ENCODE data around the gene PRKCQ.
"Not testable (repeated sequence)": the region's sequence is repeated elsewhere in the genome, so short reads cannot be mapped to it uniquely, and the experiment has no call there.

PRKCQ gene

GRCh38 chr10:6491841-6492609, 88.1 kb downstream of the PRKCQ start:
- DNase-seq (ENCODE audit: low read depth), result no peak

- DNase-seq (ENCODE audit: low read depth), result no peak
Measured at GRCh38 chr10:6490614-6491013, 89.5 kb downstream of the PRKCQ start.

GRCh38 chr10:6487920-6488319, 92.2 kb downstream of the PRKCQ start:
- no peak for DNase-seq (ENCODE audit: low read depth)

- no peak for DNase-seq (ENCODE audit: low read depth)
Measured at GRCh38 chr10:6486309-6486708, 93.8 kb downstream of the PRKCQ start.

- DNase-seq (ENCODE audit: low read depth), result no peak
Measured at GRCh38 chr10:6482737-6483357, 97.2 kb downstream of the PRKCQ start.

- no peak for DNase-seq (ENCODE audit: low read depth)
Measured at GRCh38 chr10:6478722-6479121, 101.4 kb downstream of the PRKCQ start.

- no peak for DNase-seq (ENCODE audit: low read depth)
Measured at GRCh38 chr10:6476989-6477388, 103.1 kb downstream of the PRKCQ start.

GRCh38 chr10:6474871-6475270, 105.2 kb downstream of the PRKCQ start:
- DNase-seq (ENCODE audit: low read depth), result no peak

GRCh38 chr10:6473901-6474370, 106.1 kb downstream of the PRKCQ start:
- DNase-seq (ENCODE audit: low read depth), result peak; percentile 2

- no peak for DNase-seq (ENCODE audit: low read depth)
Measured at GRCh38 chr10:6473430-6473829, 106.6 kb downstream of the PRKCQ start.

GRCh38 chr10:6472710-6473005, 107.4 kb downstream of the PRKCQ start:
- DNase-seq (ENCODE audit: low read depth), result not testable (repeated sequence)

- no peak for DNase-seq (ENCODE audit: low read depth)
Measured at GRCh38 chr10:6470894-6471618, 109.0 kb downstream of the PRKCQ start.

GRCh38 chr10:6469661-6470060, 110.4 kb downstream of the PRKCQ start:
- DNase-seq (ENCODE audit: low read depth), result no peak

- no peak for DNase-seq (ENCODE audit: low read depth)
Measured at GRCh38 chr10:6465854-6466601, 114.0 kb downstream of the PRKCQ start.

- DNase-seq (ENCODE audit: low read depth), result no peak
Measured at GRCh38 chr10:6465437-6465836, 114.6 kb downstream of the PRKCQ start.

- no peak for DNase-seq (ENCODE audit: low read depth)
Measured at GRCh38 chr10:6464862-6465430, 115.1 kb downstream of the PRKCQ start.

- DNase-seq (ENCODE audit: low read depth), result no peak
Measured at GRCh38 chr10:6463366-6463765, 116.7 kb downstream of the PRKCQ start.

- no peak for DNase-seq (ENCODE audit: low read depth)
Measured at GRCh38 chr10:6461961-6462360, 118.1 kb downstream of the PRKCQ start.

- DNase-seq (ENCODE audit: low read depth), result no peak
Measured at GRCh38 chr10:6460861-6461409, 119.1 kb downstream of the PRKCQ start.

GRCh38 chr10:6458814-6459213, 121.3 kb downstream of the PRKCQ start:
- DNase-seq (ENCODE audit: low read depth), result no peak

GRCh38 chr10:6457376-6457775, 122.7 kb downstream of the PRKCQ start:
- no peak for DNase-seq (ENCODE audit: low read depth)

- DNase-seq (ENCODE audit: low read depth), result no peak
Measured at GRCh38 chr10:6456067-6456466, 124.0 kb downstream of the PRKCQ start.

Data from stromal cell of bone marrow (primary cell).